Measurements from ENCODE around the gene CMAS.

DNA sequence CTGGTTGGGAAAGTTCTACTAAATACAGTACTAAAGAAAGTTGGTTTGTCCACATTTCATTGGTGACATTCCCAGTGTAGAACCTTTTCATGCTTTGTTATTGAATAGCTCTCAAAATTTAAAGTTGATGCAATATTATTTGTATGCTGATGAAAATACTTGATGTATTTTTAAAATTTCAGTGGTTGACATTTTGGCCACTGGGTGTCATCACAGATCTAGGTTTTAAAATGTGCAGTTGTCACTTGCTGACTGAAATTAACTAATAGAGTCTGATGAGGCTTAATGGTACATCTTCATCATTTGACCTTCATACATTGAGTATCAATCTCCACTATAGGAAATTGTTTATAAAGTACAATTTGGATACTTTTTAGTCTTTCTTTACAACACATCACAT, 37.1 kb downstream of the CMAS start:
- TF ChIP-seq POLR2AphosphoS5 (IDR thresholded peaks at IDR 0.05; ENCODE audit: low read depth, low read length) (no peak), TAF1 (IDR thresholded peaks at IDR 0.05; ENCODE audit: low read depth, low read length) (no peak), POLR2A (IDR thresholded peaks at IDR 0.05; ENCODE audit: low read depth, low read length) (no peak), POU2F2 (IDR thresholded peaks at IDR 0.05; ENCODE audit: low read depth, low read length) (no peak), PAX5 (IDR thresholded peaks at IDR 0.05; ENCODE audit: insufficient read depth, low read length, severe bottlenecking) (no peak), SPI1 (IDR thresholded peaks at IDR 0.05; ENCODE audit: low read depth, low read length) (no peak)

Data from GM12891 (cell line).